Activated naive CD4-positive, alpha-beta T cell treated with anti-CD3 and anti-CD28 coated beads, Interleukin-2, amount 50 U/mL, for 24 hours (primary cell): ENCODE data around the gene DHRS12.

Source experiments
- H3K27ac Mint-ChIP-seq: one replicate; pipeline ENCODE4 v1.8.0; 2021; ENCODE audit warnings: mild to moderate bottlenecking, mixed read lengths
- H3K27me3 Mint-ChIP-seq: one replicate; pipeline ENCODE4 v1.8.0; 2021; ENCODE audit warnings: mixed read lengths
- H3K36me3 Mint-ChIP-seq: one replicate; pipeline ENCODE4 v1.8.0; 2021; ENCODE audit warnings: mixed read lengths
- H3K4me1 Mint-ChIP-seq: one replicate; pipeline ENCODE4 v1.8.0; 2021; ENCODE audit warnings: mixed read lengths
- H3K4me3 Mint-ChIP-seq: one replicate; pipeline ENCODE4 v1.8.0; 2021; ENCODE audit warnings: mild to moderate bottlenecking, mixed read lengths
- H3K9me3 Mint-ChIP-seq: one replicate; pipeline ENCODE4 v1.8.0; 2021; ENCODE audit warnings: mixed read lengths

The DHRS12 gene

DNA sequence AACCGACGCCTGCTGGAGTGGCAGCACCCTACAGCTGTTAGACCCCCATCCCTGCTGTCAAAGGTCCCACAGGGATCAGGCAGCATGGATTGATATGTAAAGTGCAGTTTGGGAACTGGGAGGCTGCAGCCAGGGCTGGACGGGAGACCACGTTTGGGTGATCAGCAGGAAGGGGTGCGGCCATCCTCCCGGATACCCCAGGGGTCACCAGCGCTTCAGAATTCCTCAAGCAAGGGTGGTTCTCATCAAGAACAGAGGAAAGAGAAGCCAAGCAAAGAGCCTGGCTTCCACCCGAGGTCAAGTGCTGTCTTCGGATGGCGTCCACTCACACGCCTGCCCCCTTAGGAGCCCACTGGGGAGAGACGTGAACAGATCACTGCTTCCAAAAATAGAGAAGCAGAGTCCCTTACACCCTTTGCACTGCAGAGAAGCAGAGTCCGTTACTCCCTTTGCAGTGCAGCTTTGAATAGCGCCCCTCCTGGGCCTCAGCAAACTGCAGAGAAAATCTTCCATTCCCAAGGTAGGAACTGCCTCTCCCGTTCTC is 35.5 kb downstream of the DHRS12 start:
- no peak overlapping the region for H3K4me3 Mint-ChIP-seq
- H3K4me1 Mint-ChIP-seq: peaks cover 23% of the 10 kb centered on the region
- H3K9me3 Mint-ChIP-seq: no peaks in the 10 kb centered on the region
- H3K27ac Mint-ChIP-seq: peak overlapping the region; percentile 12
- H3K36me3 Mint-ChIP-seq: no peaks in the 10 kb centered on the region
- no peaks in the 10 kb centered on the region for H3K27me3 Mint-ChIP-seq

DNA sequence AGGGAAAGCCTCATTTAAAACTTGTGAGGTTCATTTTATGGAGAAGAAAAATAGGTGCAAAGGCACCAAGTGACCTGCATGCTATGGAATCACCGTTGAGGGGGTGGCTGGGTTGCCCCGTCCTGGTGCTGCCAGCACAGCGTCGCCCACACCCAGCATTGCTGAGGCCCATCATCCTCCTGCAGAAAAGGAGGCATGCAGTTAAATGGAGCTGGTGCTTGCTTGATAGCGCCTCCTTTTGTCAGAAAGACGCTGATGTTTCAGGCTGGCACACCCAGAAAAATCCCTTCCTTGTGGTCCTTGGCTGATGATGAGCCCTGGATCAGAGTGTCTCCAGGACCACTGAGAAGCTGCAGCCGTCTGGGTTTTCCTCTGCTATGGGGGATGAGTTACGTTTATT is 36.9 kb downstream of the DHRS12 start:
- Mint-ChIP-seq H3K4me1 (peaks cover 33% of the 10 kb centered on the region), H3K27ac (no peak overlapping the region), H3K4me3 (no peak overlapping the region), H3K36me3 (no peaks in the 10 kb centered on the region), H3K9me3 (no peaks in the 10 kb centered on the region), H3K27me3 (no peaks in the 10 kb centered on the region)

DNA sequence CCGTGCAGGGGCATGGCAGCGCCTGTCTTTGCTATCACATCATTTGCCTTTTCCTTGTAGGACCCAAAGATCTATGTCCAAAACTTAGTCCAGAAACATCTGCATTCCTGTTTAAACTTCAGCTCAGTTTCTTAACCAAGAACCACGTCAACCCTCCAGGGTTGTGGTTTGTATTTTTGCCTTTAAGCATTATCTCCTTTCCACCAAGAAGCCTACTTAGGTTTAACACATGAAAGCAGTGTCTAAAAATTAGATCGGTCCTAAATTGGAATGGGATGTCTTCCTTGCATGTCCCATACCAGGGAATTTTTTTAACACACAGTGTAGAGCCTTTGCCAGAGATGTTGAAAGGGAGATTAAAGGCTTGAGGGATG is 38.8 kb downstream of the DHRS12 start:
- H3K9me3 Mint-ChIP-seq: no peaks in the 10 kb centered on the region
- H3K4me3 Mint-ChIP-seq: peak overlapping the region; percentile 89
- H3K27ac Mint-ChIP-seq: peak overlapping the region; percentile 94
- peaks cover 4% of the 10 kb centered on the region for H3K36me3 Mint-ChIP-seq
- H3K4me1 Mint-ChIP-seq: peaks cover 33% of the 10 kb centered on the region
- H3K27me3 Mint-ChIP-seq: no peaks in the 10 kb centered on the region

DNA sequence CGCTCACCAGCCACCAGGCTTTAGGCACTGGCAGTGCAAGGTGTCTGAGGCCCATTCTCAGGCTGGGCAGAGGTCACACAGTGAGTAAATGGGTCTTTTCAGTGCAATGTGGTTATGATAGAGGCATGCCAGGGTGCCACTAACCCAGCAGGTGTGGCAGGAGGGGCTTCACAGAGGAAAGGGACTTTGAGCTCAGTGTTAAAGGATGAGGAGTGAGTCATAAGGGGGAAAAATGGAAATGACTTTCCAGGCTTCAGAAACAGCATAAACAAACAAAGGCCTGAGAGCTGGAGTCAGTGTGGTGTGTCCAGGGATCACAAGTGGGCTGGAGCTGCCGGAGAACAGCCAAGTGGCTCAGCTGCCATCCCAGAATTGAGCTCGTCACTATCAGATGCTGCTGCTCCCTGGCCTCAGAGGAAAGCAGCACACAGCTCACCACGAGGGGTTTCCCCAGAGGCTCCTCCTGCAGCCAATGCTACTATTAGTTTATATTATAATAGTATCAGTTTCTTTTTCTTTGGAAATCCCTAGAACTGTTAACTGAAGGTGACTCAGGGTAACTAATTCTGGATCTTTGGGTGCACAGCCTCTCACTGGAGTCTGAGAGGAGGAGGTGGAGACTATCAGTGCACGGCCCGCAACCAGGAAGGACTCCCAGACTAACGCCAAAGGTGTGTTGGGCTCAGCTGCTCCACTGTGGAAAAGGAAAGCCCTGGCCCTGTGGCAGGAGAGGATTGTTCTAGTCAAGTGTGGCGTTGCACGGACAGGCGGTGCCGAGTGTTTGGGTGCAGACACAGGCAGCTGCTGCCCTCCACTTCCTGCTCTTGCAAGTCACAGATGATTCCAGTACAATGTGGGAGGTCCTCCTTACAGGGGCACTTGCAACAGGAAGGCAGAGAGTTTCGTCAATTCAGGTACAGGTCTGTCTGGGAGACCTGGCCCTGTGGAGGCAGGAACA is 39.5 kb downstream of the DHRS12 start:
- Mint-ChIP-seq H3K27ac (peak overlapping the region; percentile 94), H3K27me3 (no peaks in the 10 kb centered on the region), H3K4me1 (peaks cover 33% of the 10 kb centered on the region), H3K4me3 (peak overlapping the region; percentile 89), H3K9me3 (no peaks in the 10 kb centered on the region), H3K36me3 (peaks cover 8% of the 10 kb centered on the region)

DNA sequence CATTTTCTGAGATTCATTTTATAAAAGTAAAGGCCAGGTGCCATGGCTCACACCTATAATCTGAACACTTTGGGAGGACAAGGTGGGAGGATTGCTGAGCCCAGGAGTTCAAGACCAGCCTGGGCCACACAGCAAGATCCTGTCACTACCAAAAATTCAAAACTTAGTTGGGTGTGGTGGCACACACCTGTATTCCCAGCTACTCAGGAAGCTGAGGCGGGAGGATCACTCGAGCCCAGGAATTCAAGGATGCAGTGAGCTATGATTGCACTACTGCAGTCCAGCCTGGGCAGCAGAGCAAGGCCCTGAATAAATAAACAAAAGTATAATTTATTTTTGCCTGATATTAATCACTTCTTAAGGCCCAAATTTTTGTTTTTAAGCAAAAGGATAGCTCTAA is 40.5 kb downstream of the DHRS12 start:
- peak overlapping the region; percentile 55 for H3K27ac Mint-ChIP-seq
- H3K4me3 Mint-ChIP-seq: peak overlapping the region; percentile 19
- no peaks in the 10 kb centered on the region for H3K27me3 Mint-ChIP-seq
- no peaks in the 10 kb centered on the region for H3K9me3 Mint-ChIP-seq
- peaks cover 33% of the 10 kb centered on the region for H3K4me1 Mint-ChIP-seq
- H3K36me3 Mint-ChIP-seq: peaks cover 8% of the 10 kb centered on the region

DNA sequence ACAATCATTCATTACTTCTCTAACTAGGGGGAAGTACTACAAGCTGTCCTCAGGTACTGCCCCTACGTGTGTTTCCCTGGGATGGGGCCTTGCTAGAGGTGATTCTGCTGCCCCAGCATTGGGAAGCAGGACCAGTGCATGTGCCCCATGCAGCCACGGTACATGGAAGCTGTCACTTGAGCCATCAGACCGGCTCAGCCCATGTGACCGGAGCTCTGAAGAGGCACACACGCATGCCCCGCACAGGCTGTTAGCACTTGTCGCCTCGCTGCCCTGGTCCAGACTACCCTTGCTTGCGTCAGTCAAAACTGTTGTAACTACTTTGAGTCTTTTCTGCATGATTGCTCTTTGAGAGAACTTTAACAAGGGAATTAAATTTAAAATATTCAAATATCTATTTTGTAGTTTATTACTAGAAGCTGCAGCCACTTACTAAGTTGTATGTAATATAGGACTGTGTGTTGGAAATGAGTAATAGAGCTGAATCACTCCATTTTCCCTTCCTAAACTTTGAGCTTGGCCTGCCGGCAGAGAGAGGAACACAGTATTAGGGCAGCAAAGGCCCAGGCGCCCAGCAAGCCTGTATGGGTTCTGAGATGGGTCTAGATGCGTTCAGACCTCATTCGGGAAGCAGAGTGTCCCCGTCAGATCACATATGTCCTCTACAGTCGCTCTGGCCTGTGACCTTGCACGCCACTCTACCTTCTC is 42.2 kb downstream of the DHRS12 start:
- no peak overlapping the region for H3K4me3 Mint-ChIP-seq
- no peak overlapping the region for H3K27ac Mint-ChIP-seq
- peaks cover 33% of the 10 kb centered on the region for H3K4me1 Mint-ChIP-seq
- H3K36me3 Mint-ChIP-seq: peaks cover 9% of the 10 kb centered on the region
- no peaks in the 10 kb centered on the region for H3K9me3 Mint-ChIP-seq
- H3K27me3 Mint-ChIP-seq: no peaks in the 10 kb centered on the region

DNA sequence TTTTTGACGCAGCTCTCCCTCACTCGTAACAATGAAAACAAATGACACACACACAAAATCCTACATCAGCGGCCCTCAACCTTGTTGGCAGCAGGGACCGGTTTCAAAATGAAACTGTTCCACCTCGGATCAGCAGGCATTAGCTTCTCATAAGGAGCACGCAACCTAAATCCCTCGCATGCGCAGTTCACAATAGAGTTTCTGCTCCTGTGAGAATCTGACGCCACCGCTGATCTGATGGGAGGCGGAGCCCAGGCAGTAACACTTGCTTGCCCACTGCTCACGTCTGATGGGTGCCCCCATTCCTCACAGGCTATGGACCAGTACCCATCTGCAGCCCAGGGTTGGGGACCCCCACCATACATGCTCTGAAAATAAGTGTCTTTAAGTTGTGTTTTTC is 43.4 kb downstream of the DHRS12 start:
- H3K27me3 Mint-ChIP-seq: no peaks in the 10 kb centered on the region
- no peak overlapping the region for H3K27ac Mint-ChIP-seq
- H3K4me1 Mint-ChIP-seq: peaks cover 31% of the 10 kb centered on the region
- peaks cover 10% of the 10 kb centered on the region for H3K36me3 Mint-ChIP-seq
- no peaks in the 10 kb centered on the region for H3K9me3 Mint-ChIP-seq
- H3K4me3 Mint-ChIP-seq: no peak overlapping the region

DNA sequence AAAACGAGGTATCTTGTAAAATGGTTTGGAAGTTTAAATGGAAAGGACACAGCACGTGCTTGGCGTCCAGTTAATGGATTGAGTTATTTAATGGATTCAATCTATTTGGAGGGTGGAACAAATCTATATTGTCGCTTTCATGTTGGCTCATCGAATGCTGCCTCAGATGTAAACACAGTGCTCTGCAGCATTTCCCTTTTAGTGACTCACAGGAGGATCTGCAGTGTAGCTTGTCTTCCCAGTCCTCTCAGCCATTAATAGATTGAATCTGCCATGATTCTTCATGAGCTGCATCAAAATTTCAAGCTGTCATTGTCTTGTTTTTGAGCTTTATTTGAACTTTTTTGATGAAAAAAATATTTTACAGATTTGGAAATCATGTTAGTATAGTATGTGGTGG is 44.7 kb downstream of the DHRS12 start:
- no peak overlapping the region for H3K27ac Mint-ChIP-seq
- no peaks in the 10 kb centered on the region for H3K27me3 Mint-ChIP-seq
- peaks cover 10% of the 10 kb centered on the region for H3K36me3 Mint-ChIP-seq
- no peak overlapping the region for H3K4me3 Mint-ChIP-seq
- H3K9me3 Mint-ChIP-seq: no peaks in the 10 kb centered on the region
- H3K4me1 Mint-ChIP-seq: peaks cover 18% of the 10 kb centered on the region

DNA sequence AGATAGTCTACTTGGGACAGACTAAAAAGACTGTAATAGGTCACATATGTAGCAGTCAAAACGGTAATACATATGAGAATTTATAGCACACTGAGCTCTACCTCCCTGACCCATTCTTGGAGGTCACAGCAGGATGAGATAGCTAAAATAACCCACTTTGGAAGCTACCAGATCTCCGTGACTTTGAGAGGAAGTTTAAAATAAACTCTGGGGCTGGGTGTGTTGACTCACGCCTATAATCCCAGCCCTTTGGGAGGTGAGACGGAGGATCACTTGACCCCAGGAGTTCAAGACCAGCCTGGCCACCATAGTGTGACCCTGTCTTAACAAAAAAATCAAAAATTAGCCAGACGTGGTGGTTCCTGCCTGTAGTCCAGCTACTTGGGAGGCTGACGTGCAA is 45.3 kb downstream of the DHRS12 start:
- Mint-ChIP-seq H3K4me3 (no peak overlapping the region), H3K27ac (no peak overlapping the region), H3K27me3 (no peaks in the 10 kb centered on the region), H3K4me1 (peaks cover 12% of the 10 kb centered on the region), H3K36me3 (peaks cover 10% of the 10 kb centered on the region), H3K9me3 (no peaks in the 10 kb centered on the region)

DNA sequence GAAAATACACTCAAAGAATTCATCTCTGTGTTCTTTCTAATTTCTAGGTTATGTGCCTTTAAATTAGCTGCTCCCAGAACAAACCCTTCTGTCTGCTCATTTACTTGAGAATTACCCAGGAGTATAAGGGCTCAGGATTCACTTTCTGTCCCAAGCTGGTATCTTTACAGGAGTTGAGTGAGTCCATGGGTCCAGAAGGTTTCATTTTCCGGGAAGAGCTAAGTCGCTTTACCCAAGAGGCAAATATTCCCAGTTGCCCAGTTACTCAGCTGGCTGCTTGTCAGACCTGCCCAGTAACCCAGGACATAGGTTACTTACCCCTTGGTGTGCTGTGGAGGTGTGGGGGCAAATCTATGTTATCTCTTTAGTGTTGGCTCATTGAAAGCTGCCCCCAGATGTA is 47.3 kb downstream of the DHRS12 start:
- no peaks in the 10 kb centered on the region for H3K27me3 Mint-ChIP-seq
- no peak overlapping the region for H3K4me3 Mint-ChIP-seq
- H3K4me1 Mint-ChIP-seq: no peaks in the 10 kb centered on the region
- peaks cover 13% of the 10 kb centered on the region for H3K36me3 Mint-ChIP-seq
- no peaks in the 10 kb centered on the region for H3K9me3 Mint-ChIP-seq
- H3K27ac Mint-ChIP-seq: no peak overlapping the region

DNA sequence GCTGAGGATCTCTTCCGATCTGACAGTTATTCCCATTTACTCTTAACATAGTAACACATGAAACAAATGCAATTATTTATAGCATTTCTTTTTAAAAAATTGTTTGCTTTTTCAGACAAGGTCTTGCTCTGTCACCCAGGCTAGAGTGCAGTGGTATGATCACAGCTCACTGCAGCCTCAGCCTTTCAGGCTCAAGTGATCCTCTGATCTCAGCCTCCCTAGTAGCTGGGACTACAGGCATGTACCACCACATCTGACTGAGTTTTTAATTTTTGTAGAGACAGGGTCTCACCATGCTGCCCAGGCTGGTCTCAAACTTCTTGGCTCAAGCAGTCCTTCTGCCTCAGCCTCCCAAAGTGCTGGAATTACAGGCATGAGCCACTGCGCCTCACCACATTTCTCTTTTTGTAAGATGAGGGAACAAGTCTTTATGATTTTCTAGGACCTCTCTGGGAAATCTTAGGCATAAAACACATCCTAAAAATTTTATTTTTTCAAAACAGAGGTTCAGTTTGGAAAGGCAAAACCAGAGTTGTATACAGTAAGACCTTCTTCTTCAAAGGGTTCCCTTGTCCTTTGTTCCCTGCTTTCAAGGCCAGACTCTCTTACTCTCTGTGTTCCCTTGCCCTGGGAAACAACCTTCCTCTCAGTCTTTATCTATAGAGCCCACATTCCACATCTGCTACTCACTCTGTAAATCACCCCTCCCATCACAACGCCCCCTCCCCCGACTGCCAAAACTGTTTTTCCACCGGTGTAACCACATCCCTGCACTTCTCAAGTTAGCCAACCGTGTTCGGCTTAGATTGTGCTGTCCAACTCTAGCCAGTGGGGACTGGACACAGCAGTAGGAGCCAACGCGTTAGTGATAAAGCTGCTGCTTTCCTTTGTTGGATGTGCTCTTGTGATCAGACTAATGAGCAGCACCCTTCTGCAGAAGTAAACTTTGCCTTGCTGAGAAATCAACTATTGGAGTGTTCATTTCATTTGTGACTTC is 56.2 kb downstream of the DHRS12 start:
- no peaks in the 10 kb centered on the region for H3K4me1 Mint-ChIP-seq
- no peaks in the 10 kb centered on the region for H3K27me3 Mint-ChIP-seq
- no peaks in the 10 kb centered on the region for H3K9me3 Mint-ChIP-seq
- H3K27ac Mint-ChIP-seq: no peak overlapping the region
- no peak overlapping the region for H3K4me3 Mint-ChIP-seq
- H3K36me3 Mint-ChIP-seq: peaks cover 32% of the 10 kb centered on the region

DNA sequence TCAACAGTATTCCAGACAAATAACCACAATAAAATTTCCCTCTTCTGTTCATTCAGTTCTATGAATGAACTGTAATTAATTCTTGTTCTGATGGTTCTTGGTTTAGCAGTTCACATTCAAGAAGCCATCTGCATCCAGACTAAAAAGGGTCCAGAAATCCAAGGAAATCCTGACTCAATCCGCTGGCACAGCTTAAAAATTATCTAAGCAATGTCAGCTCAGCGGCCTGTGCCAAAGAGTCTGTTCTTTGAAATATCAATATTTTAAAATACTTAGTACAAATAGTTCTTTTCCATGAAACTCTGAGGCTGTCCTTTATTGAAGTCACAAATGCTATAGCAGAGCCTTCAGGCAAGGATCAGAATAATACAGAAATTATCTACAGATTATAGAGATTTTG is 57.2 kb downstream of the DHRS12 start:
- Mint-ChIP-seq H3K9me3 (no peaks in the 10 kb centered on the region), H3K27ac (no peak overlapping the region), H3K4me1 (no peaks in the 10 kb centered on the region), H3K36me3 (peaks cover 36% of the 10 kb centered on the region), H3K27me3 (no peaks in the 10 kb centered on the region), H3K4me3 (no peak overlapping the region)

DNA sequence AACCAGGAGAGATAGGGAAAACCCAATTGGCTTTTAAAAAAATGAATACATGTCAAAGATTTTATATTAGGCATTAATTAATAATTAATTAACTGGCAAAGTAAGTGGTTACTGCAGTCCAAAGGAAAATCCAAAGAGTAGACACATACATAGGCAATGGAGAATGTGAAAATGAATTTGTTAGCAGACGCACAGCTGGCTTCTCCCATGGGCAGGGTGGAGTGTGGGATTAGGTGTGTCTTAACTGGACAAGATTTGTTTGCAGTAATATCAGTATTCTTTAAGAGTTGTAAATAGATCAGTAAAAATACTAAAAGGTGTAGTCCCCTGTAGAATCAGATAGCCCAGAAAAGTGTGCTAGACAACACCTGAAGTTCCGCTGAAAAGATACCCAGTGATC is 58.7 kb downstream of the DHRS12 start:
- no peaks in the 10 kb centered on the region for H3K4me1 Mint-ChIP-seq
- H3K27ac Mint-ChIP-seq: no peak overlapping the region
- H3K4me3 Mint-ChIP-seq: no peak overlapping the region
- H3K36me3 Mint-ChIP-seq: peaks cover 35% of the 10 kb centered on the region
- H3K9me3 Mint-ChIP-seq: no peaks in the 10 kb centered on the region
- no peaks in the 10 kb centered on the region for H3K27me3 Mint-ChIP-seq

DNA sequence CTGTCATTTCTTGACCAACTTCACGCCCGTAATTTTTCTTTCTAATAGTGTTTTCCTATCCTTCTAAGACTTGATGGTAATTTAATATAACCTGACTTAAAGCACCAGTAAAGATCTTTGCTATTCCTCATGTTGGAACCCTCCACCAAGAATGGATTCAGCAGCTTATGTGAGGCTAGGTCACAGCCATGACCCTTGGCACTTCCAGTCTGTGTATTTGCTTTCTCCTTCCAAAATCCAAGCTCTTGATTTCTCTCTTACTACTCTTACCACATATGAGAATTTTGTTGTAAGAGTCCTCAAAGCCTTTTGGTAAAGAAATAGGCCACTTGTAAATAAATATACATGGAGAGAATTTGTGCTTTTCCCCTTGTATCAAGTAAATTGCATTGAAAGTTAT is 61.4 kb downstream of the DHRS12 start:
- Mint-ChIP-seq H3K27ac (no peak overlapping the region), H3K4me1 (no peaks in the 10 kb centered on the region), H3K36me3 (peaks cover 32% of the 10 kb centered on the region)

DNA sequence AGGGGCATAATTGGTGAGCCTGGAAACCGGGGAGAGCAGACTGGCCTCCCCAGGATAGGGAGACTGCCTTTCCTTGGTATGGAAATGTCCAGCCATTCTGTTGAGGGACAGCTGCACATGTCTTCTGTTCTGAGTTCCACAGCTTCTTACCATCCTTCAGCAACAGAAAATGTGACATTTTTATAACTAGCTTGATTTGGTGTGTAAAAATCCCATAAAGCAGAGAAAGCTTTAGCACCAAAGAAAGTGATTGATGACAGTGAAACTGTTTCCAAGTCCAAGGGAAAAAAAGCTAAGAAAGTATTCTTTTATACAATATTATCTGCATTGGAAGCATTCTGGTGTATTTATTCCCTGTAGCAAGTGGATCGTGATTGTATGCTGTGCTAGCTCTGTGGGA is 61.9 kb downstream of the DHRS12 start:
- Mint-ChIP-seq H3K27ac (no peak overlapping the region), H3K4me1 (no peaks in the 10 kb centered on the region), H3K4me3 (no peak overlapping the region)

More for the DNA sequence above, 61.4 kb downstream of the DHRS12 start:
- H3K4me3 Mint-ChIP-seq: no peak overlapping the region
- H3K27me3 Mint-ChIP-seq: no peaks in the 10 kb centered on the region
- no peaks in the 10 kb centered on the region for H3K9me3 Mint-ChIP-seq

More for the DNA sequence above, 61.9 kb downstream of the DHRS12 start:
- H3K9me3 Mint-ChIP-seq: no peaks in the 10 kb centered on the region
- H3K27me3 Mint-ChIP-seq: no peaks in the 10 kb centered on the region
- peaks cover 29% of the 10 kb centered on the region for H3K36me3 Mint-ChIP-seq
